GM23248 (cell line): ENCODE data around the gene SKA3. TPM values are rescaled to one million over a fixed set of nuclear protein-coding genes. Genes with fewer than 3 reads are reported as not detected.

ENCODE experiments used
- DNase-seq: peaks from one replicate; pipeline ENCODE4 v3.0.0-alpha.2; 2015
- H2AFZ ChIP-seq: fragments of 200-600 bp; sonication (generic); 2 replicates; pipeline ENCODE4 v1.6.1; 2016; ENCODE audit warnings: antibody characterized with exemption
- H3F3A ChIP-seq: fragments of 200-600 bp; sonication (generic); 2 replicates; pipeline ENCODE4 v1.6.1; 2016; ENCODE audit warnings: mild to moderate bottlenecking, antibody characterized with exemption, mixed run types; ENCODE audit not compliant: insufficient read depth
- H3K27ac ChIP-seq: fragments of 200-600 bp; sonication (generic); 2 replicates; pipeline ENCODE4 v1.5.1; 2016; ENCODE audit warnings: mild to moderate bottlenecking
- H3K27me3 ChIP-seq: fragments of 200-600 bp; sonication (generic); replicated peaks from 2 replicates; pipeline ENCODE4 v1.6.1; 2016; ENCODE audit warnings: mild to moderate bottlenecking; ENCODE audit not compliant: insufficient read depth
- H3K36me3 ChIP-seq: fragments of 200-600 bp; sonication (generic); 2 replicates; pipeline ENCODE4 v1.6.1; 2016; ENCODE audit warnings: low read depth, mild to moderate bottlenecking
- H3K4me1 ChIP-seq: fragments of 200-600 bp; sonication (generic); 2 replicates; pipeline ENCODE4 v1.6.1; 2016; ENCODE audit warnings: mild to moderate bottlenecking; ENCODE audit not compliant: insufficient read depth
- H3K4me2 ChIP-seq: fragments of 200-600 bp; sonication (generic); one replicate; pipeline ENCODE4 v1.6.1; 2016; ENCODE audit warnings: mild to moderate bottlenecking; ENCODE audit not compliant: unreplicated experiment
- H3K4me3 ChIP-seq: fragments of 200-600 bp; sonication (generic); 2 replicates; pipeline ENCODE4 v1.5.1; 2016; ENCODE audit warnings: mild to moderate bottlenecking
- H3K79me2 ChIP-seq: fragments of 200-600 bp; sonication (generic); 2 replicates; pipeline ENCODE4 v1.6.1; 2016; ENCODE audit warnings: mild to moderate bottlenecking; ENCODE audit not compliant: insufficient read depth
- H3K9ac ChIP-seq: fragments of 200-600 bp; sonication (generic); 2 replicates; pipeline ENCODE4 v1.6.1; 2016; ENCODE audit warnings: mild to moderate bottlenecking
- H3K9me2 ChIP-seq: fragments of 200-600 bp; sonication (generic); 2 replicates; pipeline ENCODE4 v1.6.1; 2016; ENCODE audit warnings: mixed run types, mild to moderate bottlenecking, moderate library complexity; ENCODE audit not compliant: insufficient read depth
- H3K9me3 ChIP-seq: fragments of 200-600 bp; sonication (generic); one replicate; pipeline ENCODE4 v1.6.1; 2017; ENCODE audit warnings: low read depth
- H4K20me1 ChIP-seq: fragments of 200-600 bp; sonication (generic); 2 replicates; pipeline ENCODE4 v1.6.0; 2016; ENCODE audit not compliant: insufficient read depth
- EZH2 ChIP-seq: fragments of 200-600 bp; sonication (generic); IDR thresholded peaks from 2 replicates; pipeline ENCODE4 v1.6.1; 2018; ENCODE audit warnings: antibody characterized with exemption, mild to moderate bottlenecking; ENCODE audit not compliant: insufficient read depth, poor library complexity, severe bottlenecking
- EZH2phosphoT487 ChIP-seq: fragments of 200-600 bp; sonication (generic); IDR thresholded peaks from 2 replicates; pipeline ENCODE4 v1.6.1; 2018; ENCODE audit warnings: antibody characterized with exemption, moderate library complexity, mild to moderate bottlenecking, low read depth; ENCODE audit not compliant: insufficient read depth
- WGBS, 2 experiments: methylation state at CpG; one replicate each; pipeline ENCODE4 v1.1.6; 2015 to 2017; ENCODE audit warnings: low lambda C conversion rate in 2 of 2, low coverage in 1 of 2; ENCODE audit errors: missing lambda C conversion rate in 2 of 2; 5-methylcytosine and 5-hydroxymethylcytosine counted together
- in situ Hi-C: fragments of 300-500 bp; cut with MboI; formaldehyde crosslinking; loops from 2 replicates; pipeline ENCODE4 v1.15.0; 2020
- polyA plus RNA-seq: library from polyadenylated mRNA; unstranded; fragments of >200 nt; fragmentation: Nextera tagmentation; extraction: Ambion mirVana; gene quantifications from 2 replicates; pipeline ENCODE4 v1.2.1, GENCODE V29; 2016
- total RNA-seq: library from RNA; depleted of rRNA; stranded (reverse); fragments of >200 nt; shearing (Covaris generic); gene quantifications from 2 replicates; pipeline ENCODE4 v1.2.3, GENCODE V29; 2014

SKA3 gene
- total and polyA plus RNA-seq, 2 experiments from 2014 or later = 8.6 to 14.3 TPM

DNA sequence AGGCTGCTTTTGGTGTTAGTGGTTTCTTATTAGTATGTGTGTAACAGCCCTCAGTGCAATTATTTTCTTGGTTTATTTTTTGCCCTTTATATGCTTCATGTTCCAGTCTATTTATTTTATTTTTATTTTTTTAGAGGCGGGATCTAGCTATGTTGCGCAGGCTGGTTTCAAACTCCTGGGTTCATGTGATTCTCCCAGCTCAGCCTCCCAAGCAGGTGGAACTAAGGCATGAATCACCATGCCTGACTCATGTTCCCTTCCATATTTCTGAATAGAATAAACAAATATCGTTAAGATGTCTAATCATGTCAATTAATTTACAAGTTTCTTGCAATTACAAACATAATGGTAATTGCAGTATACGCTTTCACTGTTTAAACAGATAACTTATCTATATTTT, 11.7 kb downstream of the SKA3 start:
- Histone ChIP-seq H2AFZ (no peak overlapping the region), H3K9me2 (no peaks in the 10 kb centered on the region), H3K9ac (no peak overlapping the region), H3K27me3 (no peaks in the 10 kb centered on the region), H3F3A (no peaks in the 10 kb centered on the region), H4K20me1 (no peaks in the 10 kb centered on the region), H3K4me2 (no peak overlapping the region), H3K36me3 (no peaks in the 10 kb centered on the region), H3K4me3 (no peak overlapping the region), H3K4me1 (no peaks in the 10 kb centered on the region), H3K79me2 (no peaks in the 10 kb centered on the region), H3K27ac (no peak overlapping the region), H3K9me3 (no peaks in the 10 kb centered on the region)
- TF ChIP-seq EZH2 (no peak), EZH2phosphoT487 (no peak)
- peak; percentile 13 for DNase-seq
- WGBS, 2 experiments = 96% methylated on average over 4 of the region's 4 CpGs
- in situ Hi-C loops = no loop called here

DNA sequence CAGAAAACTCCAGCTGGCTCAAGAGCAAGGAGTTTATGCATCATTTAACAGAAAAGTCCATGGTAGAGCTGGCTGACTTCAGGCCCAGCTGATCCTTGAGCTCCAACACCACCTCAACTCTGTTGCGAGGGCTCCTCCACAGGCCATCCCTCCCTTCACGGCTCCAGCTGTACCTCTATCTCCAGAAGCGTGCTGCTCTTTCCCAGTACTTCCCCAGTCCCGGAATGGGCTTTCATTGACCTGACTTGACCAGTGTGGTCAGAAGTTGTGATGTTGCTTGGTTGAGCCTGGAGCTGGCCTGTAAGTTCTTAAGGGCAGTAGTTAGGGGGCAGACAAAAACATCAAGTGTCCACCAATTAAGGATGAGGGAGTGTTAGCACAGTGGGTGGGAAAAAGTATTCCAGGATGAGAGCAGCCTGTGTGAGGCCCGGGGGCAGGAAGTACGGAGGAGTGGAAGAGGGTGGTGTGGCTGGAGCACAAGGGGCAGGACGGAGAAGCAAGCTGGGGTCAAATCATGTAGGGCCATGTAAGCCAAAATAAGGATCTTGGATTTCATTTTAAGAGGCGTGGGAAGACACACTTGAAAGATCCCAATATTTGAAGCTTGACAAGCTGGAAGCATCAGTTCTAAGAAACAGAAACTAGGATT, 24.0 kb downstream of the SKA3 start:
- 78% methylated on average over 8 of the region's 8 CpGs for WGBS, 2 experiments
- Histone ChIP-seq H3K4me3 (no peak overlapping the region), H3K4me1 (no peaks in the 10 kb centered on the region), H3K9ac (no peak overlapping the region), H3K79me2 (no peaks in the 10 kb centered on the region), H4K20me1 (no peaks in the 10 kb centered on the region), H3K9me2 (no peaks in the 10 kb centered on the region), H3K27me3 (no peaks in the 10 kb centered on the region), H3K27ac (no peak overlapping the region), H3K36me3 (peaks cover 9% of the 10 kb centered on the region), H3F3A (peaks cover 28% of the 10 kb centered on the region), H3K9me3 (no peaks in the 10 kb centered on the region), H2AFZ (no peak overlapping the region), H3K4me2 (no peak overlapping the region)
- in situ Hi-C loops = no loop called here
- DNase-seq = no peak
- TF ChIP-seq EZH2 = no peak
- no peak for TF ChIP-seq EZH2phosphoT487

- no peak overlapping the region for H3K4me3 ChIP-seq
- no peak overlapping the region for H3K9ac ChIP-seq
Measured at GRCh38 chr13:21150013-21150412, 26.3 kb downstream of the SKA3 start.

GRCh38 chr13:21149568-21149967, 26.8 kb downstream of the SKA3 start:
- Histone ChIP-seq H3K4me1 (no peaks in the 10 kb centered on the region), H3K27me3 (no peaks in the 10 kb centered on the region), H3K9ac (no peak overlapping the region), H3K36me3 (peaks cover 23% of the 10 kb centered on the region), H2AFZ (no peak overlapping the region), H3F3A (peaks cover 38% of the 10 kb centered on the region), H3K79me2 (peaks cover 25% of the 10 kb centered on the region), H3K9me2 (no peaks in the 10 kb centered on the region), H3K4me3 (no peak overlapping the region), H3K4me2 (no peak overlapping the region), H3K9me3 (no peaks in the 10 kb centered on the region), H4K20me1 (no peaks in the 10 kb centered on the region), H3K27ac (no peak overlapping the region)
- in situ Hi-C loops = no loop called here
- TF ChIP-seq EZH2phosphoT487 = no peak
- TF ChIP-seq EZH2 = no peak
- 66 to 79% methylated on average over 1 of the region's 1 CpG for WGBS, 2 experiments
- peak; percentile 4 for DNase-seq

More at GRCh38 chr13:21150013-21150412, 26.3 kb downstream of the SKA3 start:
- Histone ChIP-seq H3K9me2 (no peaks in the 10 kb centered on the region), H4K20me1 (no peaks in the 10 kb centered on the region), H3K9me3 (no peaks in the 10 kb centered on the region), H3K4me2 (no peak overlapping the region), H3F3A (peaks cover 38% of the 10 kb centered on the region), H2AFZ (no peak overlapping the region), H3K79me2 (peaks cover 20% of the 10 kb centered on the region), H3K27me3 (no peaks in the 10 kb centered on the region), H3K27ac (no peak overlapping the region), H3K36me3 (peaks cover 23% of the 10 kb centered on the region), H3K4me1 (no peaks in the 10 kb centered on the region)
- 78 to 89% methylated on average over 1 of the region's 1 CpG for WGBS, 2 experiments
- no peak for DNase-seq
- no peak for TF ChIP-seq EZH2
- TF ChIP-seq EZH2phosphoT487 = no peak
- in situ Hi-C loops = no loop called here
